HEK293T (cell line): ENCODE data around the gene FKBP3.

ENCODE experiments used
- CTCF ChIA-PET: fragments of 350-600 bp; formaldehyde crosslinking; extraction: SDS; loops from one replicate; lab custom pipeline; 2021; ENCODE audit warnings: antibody characterized with exemption, inconsistent platforms; lab: Yijun Ruan, JAX
- POLR2A ChIA-PET: fragments of 350-600 bp; formaldehyde crosslinking; extraction: SDS; loops from one replicate; lab custom pipeline; 2020; ENCODE audit warnings: antibody characterized with exemption, inconsistent platforms; lab: Yijun Ruan, JAX
- DNase-seq: peaks from one replicate; pipeline ENCODE4 v3.0.0; 2012; ENCODE audit warnings: mixed read lengths; ENCODE audit errors: extremely low spot score
- ARNT ChIP-seq: fragments of 450-650 bp; IDR thresholded peaks from 2 replicates; pipeline ENCODE4 v1.6.1; 2017; ENCODE audit warnings: mild to moderate bottlenecking
- BHLHE40 ChIP-seq: fragments of 450-650 bp; IDR thresholded peaks from 2 replicates; pipeline ENCODE4 v1.6.1; 2016; ENCODE audit warnings: mild to moderate bottlenecking, moderate library complexity, borderline replicate concordance
- CTBP1 ChIP-seq: fragments of 450-650 bp; IDR thresholded peaks from 2 replicates; pipeline ENCODE4 v1.6.1; 2016; ENCODE audit warnings: borderline replicate concordance
- ELF4 ChIP-seq: fragments of 450-650 bp; IDR thresholded peaks from 2 replicates; pipeline ENCODE4 v1.6.1; 2017; ENCODE audit warnings: antibody characterized with exemption
- FOXA1 ChIP-seq: fragments of 450-650 bp; IDR thresholded peaks from 2 replicates; pipeline ENCODE4 v1.6.1; 2016; ENCODE audit warnings: mild to moderate bottlenecking
- FOXK2 ChIP-seq: fragments of 450-650 bp; IDR thresholded peaks from 2 replicates; pipeline ENCODE4 v1.6.1; 2016; ENCODE audit warnings: mild to moderate bottlenecking
- FOXM1 ChIP-seq: fragments of 450-650 bp; IDR thresholded peaks from 2 replicates; pipeline ENCODE4 v1.6.1; 2017; ENCODE audit warnings: mild to moderate bottlenecking, borderline replicate concordance
- HDGF ChIP-seq: fragments of 450-650 bp; IDR thresholded peaks from 2 replicates; pipeline ENCODE4 v1.6.1; 2017; ENCODE audit warnings: antibody characterized with exemption, borderline replicate concordance
- L3MBTL2 ChIP-seq: fragments of 450-650 bp; conservative IDR thresholded peaks from 2 replicates; pipeline ENCODE4 v1.6.1; 2016; ENCODE audit warnings: mild to moderate bottlenecking
- LEF1 ChIP-seq: fragments of 450-650 bp; IDR thresholded peaks from 2 replicates; pipeline ENCODE4 v1.6.1; 2017; ENCODE audit warnings: mild to moderate bottlenecking, borderline replicate concordance
- NFRKB ChIP-seq: fragments of 450-650 bp; IDR thresholded peaks from 2 replicates; pipeline ENCODE4 v1.6.1; 2016; ENCODE audit warnings: mild to moderate bottlenecking, moderate library complexity
- PKNOX1 ChIP-seq: fragments of 450-650 bp; IDR thresholded peaks from 2 replicates; pipeline ENCODE4 v1.6.1; 2016
- SP1 ChIP-seq: fragments of 450-650 bp; IDR thresholded peaks from 2 replicates; pipeline ENCODE4 v1.6.1; 2017
- SUZ12 ChIP-seq: fragments of 450-650 bp; IDR thresholded peaks from 2 replicates; pipeline ENCODE4 v1.6.1; 2016; ENCODE audit warnings: mild to moderate bottlenecking
- TARDBP ChIP-seq: fragments of 450-650 bp; IDR thresholded peaks from 2 replicates; pipeline ENCODE4 v1.6.1; 2016
- ZNF384 ChIP-seq: fragments of 450-650 bp; IDR thresholded peaks from 2 replicates; pipeline ENCODE4 v1.6.1; 2016

The FKBP3 gene

GRCh38 chr14:45073231-45073879 lies 60.9 kb downstream of the FKBP3 start:
- TF ChIP-seq CTBP1 (no peak), BHLHE40 (no peak), ZNF384 (no peak), SUZ12 (no peak), ELF4 (no peak), FOXM1 (no peak), TARDBP (no peak), SP1 (no peak), HDGF (no peak), L3MBTL2 (no peak), ARNT (no peak), PKNOX1 (no peak), FOXK2 (no peak), FOXA1 (no peak), NFRKB (no peak), LEF1 (no peak)
- POLR2A ChIA-PET: interaction anchor here (1.0 kb wide), 1 partner anchor 11 kb away, joined by 4 read pairs; the partner anchor contains the start of gene PRPF39
- no peak for DNase-seq
- CTCF ChIA-PET: no interaction called here

- ChIA-PET CTCF (no interaction called here), POLR2A (no interaction called here)
- no peak for DNase-seq
- TF ChIP-seq FOXK2: no peak
- TF ChIP-seq ARNT: no peak
- TF ChIP-seq HDGF: no peak
- TF ChIP-seq CTBP1: no peak
- no peak for TF ChIP-seq FOXA1
- TF ChIP-seq LEF1: no peak
- no peak for TF ChIP-seq SP1
- no peak for TF ChIP-seq ZNF384
Measured at GRCh38 chr14:45072126-45072525, 62.2 kb downstream of the FKBP3 start.

- ChIA-PET CTCF (no interaction called here), POLR2A (no interaction called here)
- TF ChIP-seq PKNOX1 (no peak), SUZ12 (no peak), HDGF (no peak), FOXK2 (no peak), NFRKB (no peak), SP1 (no peak)
- no peak for DNase-seq
Measured at GRCh38 chr14:45070215-45070614, 64.1 kb downstream of the FKBP3 start.

GRCh38 chr14:45068396-45068795 lies 65.9 kb downstream of the FKBP3 start:
- POLR2A ChIA-PET: no interaction called here
- CTCF ChIA-PET: no interaction called here
- DNase-seq: no peak
- TF ChIP-seq ZNF384 (no peak), SUZ12 (no peak), SP1 (no peak), HDGF (no peak), CTBP1 (no peak), FOXA1 (no peak), LEF1 (no peak), ELF4 (no peak), PKNOX1 (no peak), NFRKB (no peak), ARNT (no peak), L3MBTL2 (no peak), TARDBP (no peak), FOXM1 (no peak)

- TF ChIP-seq TARDBP (no peak), SUZ12 (no peak), SP1 (no peak), CTBP1 (no peak), HDGF (no peak)
- ChIA-PET CTCF (no interaction called here), POLR2A (no interaction called here)
- no peak for DNase-seq
Measured at GRCh38 chr14:45066667-45067066, 67.6 kb downstream of the FKBP3 start.

GRCh38 chr14:45065956-45066355 lies 68.3 kb downstream of the FKBP3 start:
- POLR2A ChIA-PET: no interaction called here
- DNase-seq: no peak
- TF ChIP-seq HDGF (no peak), CTBP1 (no peak)
- CTCF ChIA-PET: no interaction called here
